ENCODE results near the gene INPP4A.

The INPP4A gene
- total RNA-seq: 183 to 238 (median 218) reads per million in 3 donors

DNA sequence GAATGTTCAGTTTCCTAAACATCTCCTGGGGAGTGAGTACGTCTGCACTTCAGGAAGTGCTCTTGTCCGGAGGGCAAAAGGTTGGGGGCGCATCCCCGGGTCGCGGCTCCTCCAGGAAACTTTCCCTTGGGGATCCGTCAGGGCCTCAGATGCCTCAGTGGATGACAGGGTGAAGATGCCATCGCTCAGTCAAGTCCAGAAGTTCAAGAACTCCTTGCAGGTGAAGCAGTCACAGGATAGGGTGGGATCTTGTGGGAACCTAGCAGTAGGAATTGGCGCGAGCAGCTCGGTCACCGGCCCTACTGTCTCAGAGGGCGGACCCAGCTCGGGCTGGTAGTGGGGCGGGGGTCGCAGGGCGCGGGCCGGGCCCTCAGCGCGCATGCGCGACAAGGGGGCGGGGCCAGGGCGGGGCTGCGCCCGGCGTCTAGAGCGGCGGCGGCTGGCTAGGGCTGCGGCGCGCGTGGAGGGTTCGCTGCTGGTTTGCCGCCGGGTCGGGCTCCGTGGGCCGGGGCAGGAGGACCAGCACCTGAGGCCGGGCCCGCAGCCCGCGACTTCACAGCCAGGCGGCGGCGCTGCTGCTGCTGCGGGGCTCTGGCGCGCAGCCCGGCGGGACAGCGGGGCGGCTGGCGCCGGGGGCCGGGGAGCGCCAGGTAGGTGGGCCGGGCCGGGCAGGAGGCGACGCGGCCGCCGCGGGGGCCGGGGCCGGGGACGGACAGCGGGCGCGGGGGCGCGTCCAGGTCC is at the start of gene INPP4A:
INPP4A (plus strand) TSS at position 423 of the 741 bp plus-strand sequence. CDS start 75,191 bp downstream, outside the sequence.
- Histone ChIP-seq H3K27ac (ENCODE audit: insufficient read depth, low read length, poor library complexity, severe bottlenecking) (peak within 1 kb of the TSS; percentile 79), H3K4me3 (ENCODE audit: insufficient read depth, low read depth, low read length, poor library complexity, severe bottlenecking) (peak within 1 kb of the TSS; percentile 90), H3K27me3 (replicated peaks; ENCODE audit: control insufficient read depth, insufficient read depth, low read length, poor library complexity, severe bottlenecking) (no peaks in the 10 kb centered on the region), H3K4me1 (ENCODE audit: control insufficient read depth, insufficient read depth, low read length, poor library complexity, severe bottlenecking) (peaks cover 25% of the 10 kb centered on the region), H3K9me3 (ENCODE audit: control insufficient read depth, low read length) (no peaks in the 10 kb centered on the region), H3K36me3 (ENCODE audit: control insufficient read depth, insufficient read depth, low read length) (no peaks in the 10 kb centered on the region)
- peak; percentile 69 to 74 (median 70) for DNase-seq

DNA sequence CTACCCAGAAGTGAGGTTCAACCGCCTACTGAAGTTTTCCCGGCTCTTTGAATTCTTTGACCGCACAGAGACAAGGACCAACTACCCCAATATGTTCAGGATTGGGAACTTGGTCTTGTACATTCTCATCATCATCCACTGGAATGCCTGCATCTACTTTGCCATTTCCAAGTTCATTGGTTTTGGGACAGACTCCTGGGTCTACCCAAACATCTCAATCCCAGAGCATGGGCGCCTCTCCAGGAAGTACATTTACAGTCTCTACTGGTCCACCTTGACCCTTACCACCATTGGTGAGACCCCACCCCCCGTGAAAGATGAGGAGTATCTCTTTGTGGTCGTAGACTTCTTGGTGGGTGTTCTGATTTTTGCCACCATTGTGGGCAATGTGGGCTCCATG is 48.7 kb upstream of the INPP4A start:
- Histone ChIP-seq H3K4me3 (ENCODE audit: insufficient read depth, low read depth, low read length, poor library complexity, severe bottlenecking) (no peak overlapping the region), H3K9me3 (ENCODE audit: control insufficient read depth, low read length) (no peaks in the 10 kb centered on the region), H3K27ac (ENCODE audit: insufficient read depth, low read length, poor library complexity, severe bottlenecking) (no peak overlapping the region), H3K4me1 (ENCODE audit: control insufficient read depth, insufficient read depth, low read length, poor library complexity, severe bottlenecking) (no peaks in the 10 kb centered on the region), H3K27me3 (replicated peaks; ENCODE audit: control insufficient read depth, insufficient read depth, low read length, poor library complexity, severe bottlenecking) (peaks cover 3% of the 10 kb centered on the region), H3K36me3 (ENCODE audit: control insufficient read depth, insufficient read depth, low read length) (no peaks in the 10 kb centered on the region)
- no peak for DNase-seq

DNA sequence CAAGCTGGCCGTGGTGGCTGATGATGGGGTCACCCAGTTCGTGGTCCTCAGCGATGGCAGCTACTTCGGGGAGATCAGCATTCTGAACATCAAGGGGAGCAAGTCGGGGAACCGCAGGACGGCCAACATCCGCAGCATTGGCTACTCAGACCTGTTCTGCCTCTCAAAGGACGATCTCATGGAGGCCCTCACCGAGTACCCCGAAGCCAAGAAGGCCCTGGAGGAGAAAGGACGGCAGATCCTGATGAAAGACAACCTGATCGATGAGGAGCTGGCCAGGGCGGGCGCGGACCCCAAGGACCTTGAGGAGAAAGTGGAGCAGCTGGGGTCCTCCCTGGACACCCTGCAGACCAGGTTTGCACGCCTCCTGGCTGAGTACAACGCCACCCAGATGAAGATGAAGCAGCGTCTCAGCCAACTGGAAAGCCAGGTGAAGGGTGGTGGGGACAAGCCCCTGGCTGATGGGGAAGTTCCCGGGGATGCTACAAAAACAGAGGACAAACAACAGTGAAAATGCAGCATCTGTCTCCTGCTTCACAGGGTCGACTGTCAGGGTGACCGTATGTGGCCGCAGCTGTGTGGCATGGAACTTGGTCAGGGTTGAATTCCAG is 47.8 kb upstream of the INPP4A start:
- DNase-seq: no peak
- no peaks in the 10 kb centered on the region for H3K36me3 ChIP-seq (ENCODE audit: control insufficient read depth, insufficient read depth, low read length)
- no peak overlapping the region for H3K4me3 ChIP-seq (ENCODE audit: insufficient read depth, low read depth, low read length, poor library complexity, severe bottlenecking)
- H3K27ac ChIP-seq (ENCODE audit: insufficient read depth, low read length, poor library complexity, severe bottlenecking): no peak overlapping the region
- no peaks in the 10 kb centered on the region for H3K4me1 ChIP-seq (ENCODE audit: control insufficient read depth, insufficient read depth, low read length, poor library complexity, severe bottlenecking)
- peaks cover 3% of the 10 kb centered on the region for H3K27me3 ChIP-seq (replicated peaks; ENCODE audit: control insufficient read depth, insufficient read depth, low read length, poor library complexity, severe bottlenecking)
- no peaks in the 10 kb centered on the region for H3K9me3 ChIP-seq (ENCODE audit: control insufficient read depth, low read length)

DNA sequence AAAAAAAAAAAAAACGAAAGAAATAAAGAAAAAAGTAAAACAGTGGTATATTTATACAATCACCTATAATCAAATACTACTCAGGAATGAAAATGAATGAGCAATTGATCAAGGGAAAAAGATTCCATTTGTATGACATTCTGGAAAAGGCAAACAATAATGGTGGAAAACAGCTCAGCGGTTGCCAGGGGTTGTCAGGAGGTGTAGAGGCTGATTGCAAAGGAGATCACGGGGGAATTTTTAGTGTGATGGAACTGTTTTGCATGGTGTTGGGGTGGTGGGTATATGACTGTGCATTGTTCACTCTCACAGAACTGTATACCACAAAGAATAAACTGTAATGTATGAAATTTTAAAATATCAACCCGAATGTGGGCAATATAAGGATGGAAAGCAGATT is 45.5 kb upstream of the INPP4A start:
- no peaks in the 10 kb centered on the region for H3K36me3 ChIP-seq (ENCODE audit: control insufficient read depth, insufficient read depth, low read length)
- H3K9me3 ChIP-seq (ENCODE audit: control insufficient read depth, low read length): no peaks in the 10 kb centered on the region
- peaks cover 3% of the 10 kb centered on the region for H3K27me3 ChIP-seq (replicated peaks; ENCODE audit: control insufficient read depth, insufficient read depth, low read length, poor library complexity, severe bottlenecking)
- H3K27ac ChIP-seq (ENCODE audit: insufficient read depth, low read length, poor library complexity, severe bottlenecking): no peak overlapping the region
- DNase-seq: no peak
- H3K4me3 ChIP-seq (ENCODE audit: insufficient read depth, low read depth, low read length, poor library complexity, severe bottlenecking): no peak overlapping the region
- no peaks in the 10 kb centered on the region for H3K4me1 ChIP-seq (ENCODE audit: control insufficient read depth, insufficient read depth, low read length, poor library complexity, severe bottlenecking)

DNA sequence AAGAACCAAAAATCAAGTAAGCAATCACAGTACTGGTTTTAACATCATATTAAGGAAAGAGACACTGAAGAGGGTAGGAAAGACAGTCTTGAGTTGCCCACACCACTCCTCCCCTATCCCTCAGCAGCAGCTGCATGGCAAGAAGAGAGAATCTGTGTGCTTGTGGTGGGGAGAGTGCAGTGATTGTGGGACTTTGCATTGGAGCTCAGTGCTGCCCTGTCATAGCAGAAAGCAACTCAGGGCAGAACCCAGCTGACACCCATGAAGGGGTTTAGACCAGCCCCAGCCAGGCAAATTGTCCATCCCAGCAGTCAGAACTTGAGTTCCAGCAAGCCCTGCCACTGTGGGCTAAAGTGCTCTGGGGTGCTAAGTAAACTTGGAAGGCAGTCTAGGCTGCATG is 40.8 kb upstream of the INPP4A start:
- Histone ChIP-seq H3K9me3 (ENCODE audit: control insufficient read depth, low read length) (no peaks in the 10 kb centered on the region), H3K4me1 (ENCODE audit: control insufficient read depth, insufficient read depth, low read length, poor library complexity, severe bottlenecking) (no peaks in the 10 kb centered on the region), H3K27ac (ENCODE audit: insufficient read depth, low read length, poor library complexity, severe bottlenecking) (no peak overlapping the region), H3K4me3 (ENCODE audit: insufficient read depth, low read depth, low read length, poor library complexity, severe bottlenecking) (no peak overlapping the region), H3K36me3 (ENCODE audit: control insufficient read depth, insufficient read depth, low read length) (no peaks in the 10 kb centered on the region), H3K27me3 (replicated peaks; ENCODE audit: control insufficient read depth, insufficient read depth, low read length, poor library complexity, severe bottlenecking) (peaks cover 3% of the 10 kb centered on the region)
- no peak for DNase-seq

DNA sequence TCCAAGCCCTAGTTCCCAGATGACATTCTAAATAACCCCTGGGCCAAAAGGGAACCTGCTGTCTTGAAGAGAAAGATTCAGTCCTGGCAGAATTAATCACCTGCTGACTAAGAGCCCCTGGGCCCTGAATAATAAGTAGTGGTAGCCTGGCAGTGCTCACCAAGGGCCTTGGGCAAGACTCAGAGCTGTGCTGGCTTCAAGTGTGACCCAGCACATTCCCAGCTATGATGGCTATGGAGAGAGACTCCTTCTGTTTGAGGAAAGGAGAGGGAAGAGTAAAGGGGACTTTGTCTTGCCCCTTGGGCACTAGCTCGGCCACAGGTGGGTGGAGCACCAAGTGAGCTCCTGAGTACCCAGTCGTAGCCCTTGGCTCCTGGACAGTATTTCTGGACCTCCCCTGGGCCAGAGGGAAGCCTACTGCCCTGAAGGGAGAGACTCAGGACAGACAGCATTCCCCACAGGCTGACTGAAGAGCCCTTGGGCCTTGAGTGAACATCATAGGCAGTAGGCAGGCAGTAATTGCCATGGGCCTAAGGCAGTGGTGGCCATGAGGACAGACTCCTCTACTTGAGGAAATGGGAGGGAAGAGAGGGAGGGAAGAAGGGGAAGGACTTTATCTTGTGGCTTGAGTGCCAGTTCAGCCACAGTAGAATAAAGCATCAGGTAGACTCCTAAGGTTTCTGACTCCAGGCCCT is 40.0 kb upstream of the INPP4A start:
- peaks cover 3% of the 10 kb centered on the region for H3K27me3 ChIP-seq (replicated peaks; ENCODE audit: control insufficient read depth, insufficient read depth, low read length, poor library complexity, severe bottlenecking)
- H3K27ac ChIP-seq (ENCODE audit: insufficient read depth, low read length, poor library complexity, severe bottlenecking): no peak overlapping the region
- H3K36me3 ChIP-seq (ENCODE audit: control insufficient read depth, insufficient read depth, low read length): no peaks in the 10 kb centered on the region
- no peaks in the 10 kb centered on the region for H3K4me1 ChIP-seq (ENCODE audit: control insufficient read depth, insufficient read depth, low read length, poor library complexity, severe bottlenecking)
- no peaks in the 10 kb centered on the region for H3K9me3 ChIP-seq (ENCODE audit: control insufficient read depth, low read length)
- DNase-seq: no peak
- no peak overlapping the region for H3K4me3 ChIP-seq (ENCODE audit: insufficient read depth, low read depth, low read length, poor library complexity, severe bottlenecking)

DNA sequence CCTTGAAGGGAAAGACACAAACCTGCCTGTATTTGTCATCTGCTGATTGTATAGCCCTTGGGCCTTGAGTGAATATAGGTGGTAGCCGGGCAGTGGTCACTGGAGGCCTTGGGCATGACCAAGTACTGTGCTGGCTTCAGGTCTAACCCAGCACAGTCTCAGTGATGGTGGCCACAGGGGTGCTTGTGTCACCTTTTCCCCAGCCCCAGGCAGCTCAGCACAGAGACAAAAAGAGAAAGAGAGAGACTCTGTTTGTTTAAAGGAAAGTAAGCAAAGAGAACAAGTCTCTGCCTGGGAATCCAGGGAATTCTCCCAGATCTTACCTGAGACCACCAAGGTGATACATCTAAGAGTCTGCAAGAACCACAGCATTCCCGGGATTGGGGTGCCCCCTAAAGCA is 39.4 kb upstream of the INPP4A start:
- no peak overlapping the region for H3K27ac ChIP-seq (ENCODE audit: insufficient read depth, low read length, poor library complexity, severe bottlenecking)
- no peaks in the 10 kb centered on the region for H3K27me3 ChIP-seq (replicated peaks; ENCODE audit: control insufficient read depth, insufficient read depth, low read length, poor library complexity, severe bottlenecking)
- H3K36me3 ChIP-seq (ENCODE audit: control insufficient read depth, insufficient read depth, low read length): no peaks in the 10 kb centered on the region
- H3K9me3 ChIP-seq (ENCODE audit: control insufficient read depth, low read length): no peaks in the 10 kb centered on the region
- DNase-seq: no peak
- no peaks in the 10 kb centered on the region for H3K4me1 ChIP-seq (ENCODE audit: control insufficient read depth, insufficient read depth, low read length, poor library complexity, severe bottlenecking)
- no peak overlapping the region for H3K4me3 ChIP-seq (ENCODE audit: insufficient read depth, low read depth, low read length, poor library complexity, severe bottlenecking)

DNA sequence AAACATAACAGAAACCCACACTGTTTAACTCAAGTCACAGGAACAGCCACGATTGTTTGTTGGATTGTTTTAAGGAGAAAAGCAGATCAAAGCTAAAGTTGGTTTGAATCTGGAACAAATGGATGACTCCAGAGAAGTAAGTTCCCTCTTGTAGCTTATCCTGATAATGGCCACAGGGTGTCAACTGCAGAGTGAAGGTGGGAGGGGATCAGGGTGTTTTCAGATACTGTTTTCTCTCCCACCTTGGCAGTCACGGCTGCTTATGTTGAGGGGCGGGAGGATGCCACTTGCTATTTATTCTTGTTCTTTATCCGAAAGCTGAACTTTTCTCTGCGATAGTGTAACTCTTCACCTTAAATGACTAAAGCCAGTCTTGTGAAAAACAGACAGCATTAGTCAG is 36.5 kb upstream of the INPP4A start:
- no peak overlapping the region for H3K27ac ChIP-seq (ENCODE audit: insufficient read depth, low read length, poor library complexity, severe bottlenecking)
- no peaks in the 10 kb centered on the region for H3K4me1 ChIP-seq (ENCODE audit: control insufficient read depth, insufficient read depth, low read length, poor library complexity, severe bottlenecking)
- H3K9me3 ChIP-seq (ENCODE audit: control insufficient read depth, low read length): no peaks in the 10 kb centered on the region
- H3K4me3 ChIP-seq (ENCODE audit: insufficient read depth, low read depth, low read length, poor library complexity, severe bottlenecking): no peak overlapping the region
- no peak for DNase-seq
- H3K36me3 ChIP-seq (ENCODE audit: control insufficient read depth, insufficient read depth, low read length): no peaks in the 10 kb centered on the region
- H3K27me3 ChIP-seq (replicated peaks; ENCODE audit: control insufficient read depth, insufficient read depth, low read length, poor library complexity, severe bottlenecking): no peaks in the 10 kb centered on the region

DNA sequence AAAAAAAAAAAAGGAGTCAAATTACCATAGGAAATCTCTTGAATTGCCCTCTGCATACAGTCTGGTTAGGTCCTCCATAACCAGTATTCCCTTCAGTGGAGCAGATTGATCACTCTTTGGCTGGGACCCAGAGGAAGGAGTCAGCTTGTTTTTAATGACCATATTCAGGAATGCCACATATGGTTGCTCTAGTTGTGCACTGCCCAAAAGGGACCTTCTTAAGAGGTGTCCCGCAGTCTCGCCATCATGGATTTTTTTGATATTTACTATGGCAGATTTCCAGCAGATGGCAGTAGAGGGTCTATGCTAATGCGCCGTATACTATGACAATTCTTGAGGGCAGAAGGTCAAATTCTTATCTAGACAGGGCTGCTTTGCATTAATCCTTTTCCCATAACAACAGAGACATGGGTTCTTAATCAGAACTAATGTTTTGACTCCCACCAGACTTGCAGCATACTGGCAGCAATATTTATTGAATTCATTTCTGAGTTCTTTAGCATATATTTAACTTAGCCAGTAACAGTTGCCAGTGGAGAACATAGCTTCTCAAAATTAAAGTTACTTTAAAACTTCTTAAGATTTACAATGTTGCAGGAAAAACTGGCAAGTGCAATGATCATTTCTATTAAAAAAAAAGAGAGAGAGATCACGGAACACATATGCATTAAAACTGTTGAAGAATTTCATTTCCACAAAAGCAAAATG is 31.8 kb upstream of the INPP4A start:
- DNase-seq: peak in 2 of 3 donors; percentile 13 to 36
- Histone ChIP-seq H3K36me3 (ENCODE audit: control insufficient read depth, insufficient read depth, low read length) (no peaks in the 10 kb centered on the region), H3K4me3 (ENCODE audit: insufficient read depth, low read depth, low read length, poor library complexity, severe bottlenecking) (no peak overlapping the region), H3K4me1 (ENCODE audit: control insufficient read depth, insufficient read depth, low read length, poor library complexity, severe bottlenecking) (no peaks in the 10 kb centered on the region), H3K9me3 (ENCODE audit: control insufficient read depth, low read length) (no peaks in the 10 kb centered on the region), H3K27me3 (replicated peaks; ENCODE audit: control insufficient read depth, insufficient read depth, low read length, poor library complexity, severe bottlenecking) (no peaks in the 10 kb centered on the region), H3K27ac (ENCODE audit: insufficient read depth, low read length, poor library complexity, severe bottlenecking) (no peak overlapping the region)

All from effector memory CD4-positive, alpha-beta T cell (primary cell).